BJ (cell line): Measurements from ENCODE around the gene ZBTB1. TPM values are rescaled to one million over a fixed set of nuclear protein-coding genes. Genes with fewer than 3 reads are reported as not detected.
A peak's percentile ranks its signal among the peaks of the same experiment; 100 is the strongest.

ENCODE experiments used
- CTCF ChIA-PET: fragments of 350-600 bp; formaldehyde crosslinking; extraction: SDS; loops from one replicate; lab custom pipeline; 2021; ENCODE audit warnings: antibody characterized with exemption, inconsistent platforms; lab: Yijun Ruan, JAX
- POLR2A ChIA-PET: fragments of 300-600 bp; sonication (Branson Sonifier 250); formaldehyde crosslinking; extraction: SDS; loops from one replicate; lab custom pipeline; 2021; ENCODE audit warnings: antibody characterized with exemption; lab: Charles Lee
- DNase-seq: peaks from one replicate; pipeline ENCODE4 v3.0.0-alpha.2; 2011; ENCODE audit warnings: low read depth
- H3K27me3 ChIP-seq: 2 replicates; pipeline ENCODE4 v1.6.0; 2011; ENCODE audit warnings: low read length; ENCODE audit not compliant: control insufficient read depth, insufficient read depth
- H3K36me3 ChIP-seq: 2 replicates; pipeline ENCODE4 v1.5.1; 2011; ENCODE audit warnings: low read length; ENCODE audit not compliant: control insufficient read depth, insufficient read depth
- H3K4me3 ChIP-seq: 2 replicates; pipeline ENCODE4 v1.5.1; 2011; ENCODE audit warnings: low read depth, mild to moderate bottlenecking, control low read depth, low read length
- polyA minus RNA-seq: library from RNA; depleted of rRNA, polyadenylated mRNA; stranded (reverse); fragments of >200 nt; gene quantifications from 2 replicates; pipeline ENCODE4 v1.2.3, GENCODE V29; 2011; rRNA and poly(A)+ RNA removed
- polyA plus RNA-seq: library from polyadenylated mRNA; depleted of rRNA; stranded (reverse); fragments of >200 nt; gene quantifications from 2 replicates; pipeline ENCODE4 v1.2.3, GENCODE V29; 2011; rRNA removed
- TF ChIP-seq, protein P1 (sequence below): IDR thresholded peaks from 2 replicates; pipeline ENCODE4 v1.5.1; 2011; ENCODE audit warnings: low read depth, mild to moderate bottlenecking, control low read depth, inconsistent platforms, low read length, moderate library complexity; ENCODE audit not compliant: insufficient read depth

Gene ZBTB1, protein sequence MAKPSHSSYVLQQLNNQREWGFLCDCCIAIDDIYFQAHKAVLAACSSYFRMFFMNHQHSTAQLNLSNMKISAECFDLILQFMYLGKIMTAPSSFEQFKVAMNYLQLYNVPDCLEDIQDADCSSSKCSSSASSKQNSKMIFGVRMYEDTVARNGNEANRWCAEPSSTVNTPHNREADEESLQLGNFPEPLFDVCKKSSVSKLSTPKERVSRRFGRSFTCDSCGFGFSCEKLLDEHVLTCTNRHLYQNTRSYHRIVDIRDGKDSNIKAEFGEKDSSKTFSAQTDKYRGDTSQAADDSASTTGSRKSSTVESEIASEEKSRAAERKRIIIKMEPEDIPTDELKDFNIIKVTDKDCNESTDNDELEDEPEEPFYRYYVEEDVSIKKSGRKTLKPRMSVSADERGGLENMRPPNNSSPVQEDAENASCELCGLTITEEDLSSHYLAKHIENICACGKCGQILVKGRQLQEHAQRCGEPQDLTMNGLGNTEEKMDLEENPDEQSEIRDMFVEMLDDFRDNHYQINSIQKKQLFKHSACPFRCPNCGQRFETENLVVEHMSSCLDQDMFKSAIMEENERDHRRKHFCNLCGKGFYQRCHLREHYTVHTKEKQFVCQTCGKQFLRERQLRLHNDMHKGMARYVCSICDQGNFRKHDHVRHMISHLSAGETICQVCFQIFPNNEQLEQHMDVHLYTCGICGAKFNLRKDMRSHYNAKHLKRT
- 16.0 and 32.7 TPM in 2 replicates for polyA plus RNA-seq
- polyA minus RNA-seq = 18.5 and 22.7 TPM in 2 replicates

GRCh38 chr14:64504310-64504896 lies at the start of gene ZBTB1:
TSS of gene ZBTB1 (plus strand) at chr14:64504770. CDS start at chr14:64521505, 16,735 bp downstream.
- ChIA-PET POLR2A (interaction anchor here (0.6 to 1.0 kb wide), 5 partner anchors 17 to 411 kb away, joined by 3 to 20 read pairs (median 7); partner anchors contain the start of gene HSPA2), CTCF (interaction anchor here (2.6 kb wide), 1 partner anchor 132 kb away, joined by 12 read pairs; no protein-coding TSS in a partner anchor)
- TF ChIP-seq, protein P1, sequence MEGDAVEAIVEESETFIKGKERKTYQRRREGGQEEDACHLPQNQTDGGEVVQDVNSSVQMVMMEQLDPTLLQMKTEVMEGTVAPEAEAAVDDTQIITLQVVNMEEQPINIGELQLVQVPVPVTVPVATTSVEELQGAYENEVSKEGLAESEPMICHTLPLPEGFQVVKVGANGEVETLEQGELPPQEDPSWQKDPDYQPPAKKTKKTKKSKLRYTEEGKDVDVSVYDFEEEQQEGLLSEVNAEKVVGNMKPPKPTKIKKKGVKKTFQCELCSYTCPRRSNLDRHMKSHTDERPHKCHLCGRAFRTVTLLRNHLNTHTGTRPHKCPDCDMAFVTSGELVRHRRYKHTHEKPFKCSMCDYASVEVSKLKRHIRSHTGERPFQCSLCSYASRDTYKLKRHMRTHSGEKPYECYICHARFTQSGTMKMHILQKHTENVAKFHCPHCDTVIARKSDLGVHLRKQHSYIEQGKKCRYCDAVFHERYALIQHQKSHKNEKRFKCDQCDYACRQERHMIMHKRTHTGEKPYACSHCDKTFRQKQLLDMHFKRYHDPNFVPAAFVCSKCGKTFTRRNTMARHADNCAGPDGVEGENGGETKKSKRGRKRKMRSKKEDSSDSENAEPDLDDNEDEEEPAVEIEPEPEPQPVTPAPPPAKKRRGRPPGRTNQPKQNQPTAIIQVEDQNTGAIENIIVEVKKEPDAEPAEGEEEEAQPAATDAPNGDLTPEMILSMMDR = no peak
- Histone ChIP-seq H3K27me3 (no peaks in the 10 kb centered on the region), H3K4me3 (peak within 1 kb of the TSS; percentile 83), H3K36me3 (no peaks in the 10 kb centered on the region)
- peak; percentile 54 for DNase-seq

- Histone ChIP-seq H3K27me3 (no peaks in the 10 kb centered on the region), H3K36me3 (peaks cover 3% of the 10 kb centered on the region; the same call in 1 of the 2 replicates), H3K4me3 (no peak overlapping the region)
- CTCF ChIA-PET = interaction anchor here (0.6 to 2.1 kb wide), 4 partner anchors 27 to 1012 kb away, joined by 3 to 7 read pairs (median 5); no protein-coding TSS in a partner anchor
- DNase-seq = no peak
- TF ChIP-seq, protein P1 = no peak
- POLR2A ChIA-PET = no interaction called here
Measured at GRCh38 chr14:64459405-64460136, 45.0 kb upstream of the ZBTB1 start.

GRCh38 chr14:64461221-64461620 lies 43.3 kb upstream of the ZBTB1 start:
- TF ChIP-seq, protein P1 = no peak
- H3K36me3 ChIP-seq = no peaks in the 10 kb centered on the region; the same call in 1 of the 2 replicates
- ChIA-PET CTCF (interaction anchor here (1.9 kb wide), 1 partner anchor 31 kb away, joined by 7 read pairs; no protein-coding TSS in a partner anchor), POLR2A (no interaction called here)
- H3K27me3 ChIP-seq = no peaks in the 10 kb centered on the region
- no peak for DNase-seq
- H3K4me3 ChIP-seq = no peak overlapping the region

DNA sequence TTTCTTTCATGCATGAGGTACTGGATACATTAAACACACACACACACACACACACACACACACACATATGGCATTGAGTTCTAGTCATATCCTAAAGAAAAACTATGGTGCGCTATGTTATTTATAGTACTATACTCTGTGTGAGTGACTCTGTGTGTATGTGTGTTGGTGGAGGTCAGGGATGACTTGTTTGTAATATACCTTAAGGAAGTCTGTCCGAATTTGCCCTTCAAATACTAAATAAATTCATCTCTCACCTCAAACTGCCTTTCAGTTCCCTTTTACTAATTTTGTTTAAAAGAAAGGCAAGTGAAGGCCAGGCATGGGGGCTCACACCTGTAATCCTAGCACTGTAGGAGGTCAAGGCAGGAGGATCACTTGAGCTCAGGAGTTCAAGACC lies 41.4 kb upstream of the ZBTB1 start:
- POLR2A ChIA-PET = interaction anchor here (0.7 kb wide), 1 partner anchor 40 kb away, joined by 5 read pairs; no protein-coding TSS in a partner anchor

More for the DNA sequence above, 41.4 kb upstream of the ZBTB1 start:
- Histone ChIP-seq H3K27me3 (no peaks in the 10 kb centered on the region), H3K4me3 (no peak overlapping the region), H3K36me3 (no peaks in the 10 kb centered on the region; the same call in 1 of the 2 replicates)
- no peak for DNase-seq
- CTCF ChIA-PET = interaction anchor here (2.2 kb wide), 1 partner anchor 32 kb away, joined by 6 read pairs; no protein-coding TSS in a partner anchor
- TF ChIP-seq, protein P1 = no peak
